ENCODE measurements around the gene RBSN. TPM values are rescaled to one million over a fixed set of nuclear protein-coding genes. Genes with fewer than 3 reads are reported as not detected.
A peak's percentile ranks its signal among the peaks of the same experiment; 100 is the strongest.
"Not testable (repeated sequence)": the region's sequence is repeated elsewhere in the genome, so short reads cannot be mapped to it uniquely, and the experiment has no call there.

The RBSN gene
- 10 to 100 TPM in 2 of 3 donors, 1 to 10 TPM in 1; 3.6 to 16.3 (median 11.1) TPM for polyA plus RNA-seq

DNA sequence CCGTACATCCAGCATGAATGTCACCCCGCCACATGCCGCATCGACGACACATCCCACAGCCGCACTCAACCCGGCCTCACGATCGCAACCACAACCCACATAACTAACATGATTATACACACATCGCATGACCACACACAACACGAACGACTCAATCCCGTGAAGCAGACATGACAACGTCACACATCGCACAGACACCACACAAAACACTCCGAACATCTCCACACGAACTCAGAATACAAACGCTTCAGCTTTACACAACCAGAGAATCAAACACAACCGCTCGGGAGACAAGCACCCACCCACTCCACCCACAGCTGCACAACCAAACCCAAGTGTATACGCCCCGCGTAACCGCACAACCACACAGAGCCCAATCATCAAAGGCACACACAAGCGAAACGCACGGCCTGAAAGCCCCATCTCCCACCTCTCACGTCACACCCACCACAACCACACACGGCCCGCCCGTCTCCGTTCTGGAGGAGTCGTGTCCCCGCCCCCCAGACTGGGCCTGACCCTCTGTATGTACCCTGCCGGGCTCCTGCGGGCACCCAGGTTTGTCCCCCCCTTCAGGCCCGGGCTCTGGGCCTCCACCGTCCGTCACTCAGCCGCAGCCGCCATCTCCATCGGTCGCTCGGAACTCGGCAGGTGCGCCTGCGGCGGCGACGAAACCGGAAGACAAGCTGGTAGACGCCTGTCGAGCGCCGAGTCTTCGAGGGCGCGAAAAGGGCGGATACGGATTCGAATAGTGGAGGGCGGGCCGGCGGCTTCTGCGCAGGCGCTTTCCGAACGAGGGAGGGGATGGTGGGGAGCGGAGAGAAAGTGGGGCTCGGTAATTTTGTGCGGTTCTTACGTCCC is at the start of gene RBSN:
Gene RBSN, minus strand, starts transcription at position 646 of the 861 bp plus-strand sequence. CDS start 3,028 bp downstream, outside the sequence.
- no peaks in the 10 kb centered on the region for H3K9me3 Mint-ChIP-seq
- peaks cover 17 to 29% (median 27%) of the 10 kb centered on the region in 3 donors for H3K27me3 Mint-ChIP-seq (ENCODE audit: low read depth in 3 of 3)
- H3K4me3 Mint-ChIP-seq: peak within 1 kb of the TSS; percentile 88 to 95 (median 91)
- peaks cover 0 to 21% (median 5%) of the 10 kb centered on the region in 3 donors for H3K36me3 Mint-ChIP-seq
- DNase-seq: peak; percentile 96 to 97 (median 97)
- peaks cover 25 to 38% of the 10 kb centered on the region in 2 donors for H3K4me1 Mint-ChIP-seq
- H3K27ac Mint-ChIP-seq: peak within 1 kb of the TSS; percentile 95 to 98 (median 98)

GRCh38 chr3:15148614-15149013 is 49.7 kb upstream of the RBSN start:
- no peak for DNase-seq
- no peak overlapping the region for H3K27ac Mint-ChIP-seq
- no peaks in the 10 kb centered on the region for H3K4me1 Mint-ChIP-seq
- no peaks in the 10 kb centered on the region for H3K36me3 Mint-ChIP-seq
- no peak overlapping the region for H3K4me3 Mint-ChIP-seq
- peaks cover 0 to 7% (median 3%) of the 10 kb centered on the region in 3 donors for H3K27me3 Mint-ChIP-seq (ENCODE audit: low read depth in 3 of 3)
- H3K9me3 Mint-ChIP-seq: no peaks in the 10 kb centered on the region

DNA sequence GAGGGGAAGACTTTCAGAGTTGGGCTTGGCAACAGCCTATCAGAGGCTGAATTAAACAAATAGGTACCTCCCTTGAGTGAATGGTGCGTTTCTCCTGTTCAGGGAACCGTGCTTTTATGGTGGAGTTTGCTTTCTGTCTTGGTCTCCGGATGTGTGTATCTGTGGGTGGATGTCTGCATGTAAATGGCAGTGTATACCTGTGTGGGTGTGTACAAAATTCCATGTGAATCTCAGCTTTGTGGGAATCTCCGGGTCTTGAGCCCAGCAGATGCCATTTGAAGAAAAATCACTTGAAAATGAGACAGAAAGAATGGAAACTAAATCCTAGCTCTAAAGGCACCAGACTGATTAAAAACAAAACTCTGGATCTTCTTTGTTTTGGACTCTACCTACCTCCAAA is 37.9 kb upstream of the RBSN start:
- H3K27ac Mint-ChIP-seq; H3K27me3 Mint-ChIP-seq (ENCODE audit: low read depth in 3 of 3); DNase-seq; H3K4me3 Mint-ChIP-seq; H3K36me3 Mint-ChIP-seq; H3K4me1 Mint-ChIP-seq; H3K9me3 Mint-ChIP-seq: not testable (repeated sequence)

- not testable (repeated sequence) for DNase-seq, H3K36me3 Mint-ChIP-seq, H3K27ac Mint-ChIP-seq, H3K4me3 Mint-ChIP-seq, H3K4me1 Mint-ChIP-seq, H3K9me3 Mint-ChIP-seq
- H3K27me3 Mint-ChIP-seq (ENCODE audit: low read depth in 3 of 3): peaks cover 6 to 10% (median 8%) of the 10 kb centered on the region in 3 donors
Measured at GRCh38 chr3:15134968-15135367, 36.0 kb upstream of the RBSN start.

DNA sequence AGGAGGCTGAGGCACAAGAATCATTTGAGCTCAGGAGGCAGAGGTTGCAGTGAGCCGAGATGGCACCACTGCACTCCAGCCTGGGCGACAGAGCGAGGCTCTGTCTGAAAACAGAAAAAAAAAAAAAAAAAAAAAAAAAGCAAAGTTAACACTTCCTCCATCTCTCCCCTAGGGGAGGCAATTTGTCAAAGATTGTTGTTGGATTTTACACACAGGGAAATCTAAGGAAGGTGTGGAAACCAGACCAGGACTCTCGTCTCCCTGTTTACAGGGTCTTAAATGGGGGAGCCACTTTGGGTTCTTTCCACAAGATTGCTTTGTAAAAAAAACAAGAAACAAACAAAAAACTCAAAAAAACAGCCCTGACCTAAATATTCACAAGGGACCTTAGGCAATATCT is 29.5 kb upstream of the RBSN start:
- not testable (repeated sequence) for H3K4me1 Mint-ChIP-seq, H3K4me3 Mint-ChIP-seq, DNase-seq, H3K27ac Mint-ChIP-seq, H3K36me3 Mint-ChIP-seq, H3K9me3 Mint-ChIP-seq
- H3K27me3 Mint-ChIP-seq (ENCODE audit: low read depth in 3 of 3): peaks cover 3 to 12% (median 8%) of the 10 kb centered on the region in 3 donors

GRCh38 chr3:15126975-15127374 is 28.0 kb upstream of the RBSN start:
- not testable (repeated sequence) for H3K9me3 Mint-ChIP-seq; H3K4me1 Mint-ChIP-seq; H3K36me3 Mint-ChIP-seq; DNase-seq; H3K27ac Mint-ChIP-seq; H3K27me3 Mint-ChIP-seq (ENCODE audit: low read depth in 3 of 3); H3K4me3 Mint-ChIP-seq

DNA sequence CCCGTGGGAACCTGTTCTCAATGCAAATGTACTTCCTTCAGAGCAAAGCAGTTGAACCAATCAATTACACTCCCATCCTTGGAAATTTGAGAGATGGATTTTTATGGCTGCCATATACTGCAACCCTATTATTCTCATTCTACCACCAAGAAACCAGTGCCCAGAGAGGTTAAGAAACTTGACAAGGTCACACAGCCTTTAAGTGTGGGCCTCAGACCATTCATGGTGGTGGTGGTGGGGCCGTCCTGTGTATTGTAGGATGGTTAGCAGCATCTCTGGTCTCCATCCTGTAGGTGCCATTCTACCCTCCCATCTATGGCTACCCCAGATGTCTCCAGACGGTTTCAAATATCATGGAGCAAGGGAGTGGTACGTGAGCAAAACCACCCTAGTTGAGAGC is 23.4 kb upstream of the RBSN start:
- no peak overlapping the region for H3K27ac Mint-ChIP-seq
- H3K4me3 Mint-ChIP-seq: no peak overlapping the region
- H3K9me3 Mint-ChIP-seq: no peaks in the 10 kb centered on the region
- H3K36me3 Mint-ChIP-seq: no peaks in the 10 kb centered on the region
- H3K27me3 Mint-ChIP-seq (ENCODE audit: low read depth in 3 of 3): peaks cover 1 to 11% (median 5%) of the 10 kb centered on the region in 3 donors
- peaks cover 3 to 5% of the 10 kb centered on the region in 2 donors for H3K4me1 Mint-ChIP-seq
- no peak for DNase-seq

GRCh38 chr3:15121936-15122335 is 23.0 kb upstream of the RBSN start:
- no peaks in the 10 kb centered on the region for H3K36me3 Mint-ChIP-seq
- H3K4me1 Mint-ChIP-seq: peaks cover 3 to 5% of the 10 kb centered on the region in 2 donors
- H3K27me3 Mint-ChIP-seq (ENCODE audit: low read depth in 3 of 3): peaks cover 4 to 10% (median 5%) of the 10 kb centered on the region in 3 donors
- H3K9me3 Mint-ChIP-seq: no peaks in the 10 kb centered on the region
- H3K4me3 Mint-ChIP-seq: no peak overlapping the region
- no peak overlapping the region for H3K27ac Mint-ChIP-seq
- no peak for DNase-seq

DNA sequence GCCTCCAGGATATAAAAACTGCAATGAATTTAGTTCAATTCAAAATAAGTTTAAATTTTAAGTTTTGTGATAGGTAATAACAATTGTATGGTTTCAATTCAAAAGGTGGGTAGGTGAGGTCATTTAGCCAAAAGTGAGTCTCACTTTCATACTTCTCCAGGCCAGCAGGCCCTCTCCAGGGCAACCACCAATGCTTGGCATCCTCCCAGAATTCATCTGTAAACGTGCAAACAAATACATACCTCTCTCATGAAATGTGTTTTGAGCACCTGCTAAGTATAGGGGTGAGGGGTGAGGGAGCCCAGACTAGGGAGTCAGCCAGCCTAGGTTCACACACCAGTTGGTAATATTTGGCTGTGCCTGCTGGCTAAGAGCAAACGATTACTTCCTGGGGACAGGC is 22.0 kb upstream of the RBSN start:
- Mint-ChIP-seq H3K27ac (no peak overlapping the region), H3K36me3 (no peaks in the 10 kb centered on the region), H3K27me3 (ENCODE audit: low read depth in 3 of 3) (peaks cover 4 to 10% (median 5%) of the 10 kb centered on the region in 3 donors), H3K9me3 (no peaks in the 10 kb centered on the region), H3K4me1 (peaks cover 2 to 5% of the 10 kb centered on the region in 2 donors), H3K4me3 (no peak overlapping the region)
- no peak for DNase-seq

DNA sequence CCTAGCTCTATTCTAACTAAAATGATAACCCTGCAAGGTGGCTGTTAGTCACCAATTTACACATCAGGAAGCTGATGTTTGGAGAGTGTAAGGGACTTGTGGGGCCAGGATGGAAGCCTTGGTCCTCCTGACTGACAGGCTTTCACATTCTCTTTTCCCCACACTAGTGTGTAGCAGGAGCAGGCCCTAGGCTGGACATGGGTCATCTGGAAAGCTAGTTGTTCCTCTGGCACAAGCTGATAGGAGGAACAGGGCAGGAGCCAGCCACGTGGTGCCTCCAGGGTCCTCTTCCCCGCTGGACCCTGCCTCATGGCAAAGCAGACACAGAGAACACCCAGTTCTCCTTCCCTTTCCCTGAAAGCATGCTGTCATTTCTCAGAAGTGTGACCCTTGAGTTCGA is 18.1 kb upstream of the RBSN start:
- H3K4me1 Mint-ChIP-seq: no peaks in the 10 kb centered on the region
- H3K36me3 Mint-ChIP-seq: no peaks in the 10 kb centered on the region
- no peak overlapping the region for H3K27ac Mint-ChIP-seq
- H3K27me3 Mint-ChIP-seq (ENCODE audit: low read depth in 3 of 3): peaks cover 7 to 12% (median 8%) of the 10 kb centered on the region in 3 donors
- H3K4me3 Mint-ChIP-seq: no peak overlapping the region
- no peak for DNase-seq
- H3K9me3 Mint-ChIP-seq: no peaks in the 10 kb centered on the region

- no peaks in the 10 kb centered on the region for H3K9me3 Mint-ChIP-seq
- H3K27ac Mint-ChIP-seq: no peak overlapping the region
- peaks cover 7 to 13% (median 8%) of the 10 kb centered on the region in 3 donors for H3K27me3 Mint-ChIP-seq (ENCODE audit: low read depth in 3 of 3)
- H3K4me1 Mint-ChIP-seq: no peaks in the 10 kb centered on the region
- no peaks in the 10 kb centered on the region for H3K36me3 Mint-ChIP-seq
- H3K4me3 Mint-ChIP-seq: no peak overlapping the region
- no peak for DNase-seq
Measured at GRCh38 chr3:15116032-15116669, 17.2 kb upstream of the RBSN start.

GRCh38 chr3:15114466-15115358 is 15.8 kb upstream of the RBSN start:
- no peaks in the 10 kb centered on the region for H3K36me3 Mint-ChIP-seq
- H3K4me3 Mint-ChIP-seq: no peak overlapping the region
- no peaks in the 10 kb centered on the region for H3K9me3 Mint-ChIP-seq
- no peaks in the 10 kb centered on the region for H3K4me1 Mint-ChIP-seq
- DNase-seq: no peak
- H3K27ac Mint-ChIP-seq: no peak overlapping the region
- H3K27me3 Mint-ChIP-seq (ENCODE audit: low read depth in 3 of 3): peaks cover 7 to 12% (median 8%) of the 10 kb centered on the region in 3 donors

GRCh38 chr3:15113884-15114283 is 14.9 kb upstream of the RBSN start:
- Mint-ChIP-seq H3K36me3 (no peaks in the 10 kb centered on the region), H3K4me3 (no peak overlapping the region), H3K27me3 (ENCODE audit: low read depth in 3 of 3) (peaks cover 7 to 12% (median 8%) of the 10 kb centered on the region in 3 donors), H3K4me1 (no peaks in the 10 kb centered on the region), H3K27ac (no peak overlapping the region), H3K9me3 (no peaks in the 10 kb centered on the region)
- no peak for DNase-seq

All from immature natural killer cell (primary cell).